Right lung (tissue), 5 donors: ENCODE results near the gene RBM47. TPM values are rescaled to one million over a fixed set of nuclear protein-coding genes. Genes with fewer than 3 reads are reported as not detected.
"Not testable (repeated sequence)": the region's sequence is repeated elsewhere in the genome, so short reads cannot be mapped to it uniquely, and the experiment has no call there.

Experiments used
- DNase-seq, 2 donors: peaks; one replicate each; pipeline ENCODE4 v3.0.0-alpha.2; 2013
- polyA plus RNA-seq, 5 donors: library from polyadenylated mRNA; unstranded; fragments of 120-200 nt; gene quantifications; one replicate each; pipeline versions ENCODE4 v1.2.1 to v1.2.3, GENCODE V29; 2013; ENCODE audit warnings: inconsistent platforms in 1 of 5, low replicate concordance in 1 of 5; ENCODE audit not compliant: insufficient read length in 5 of 5, insufficient read depth in 1 of 5

The RBM47 gene
- polyA plus RNA-seq, 5 donors: 21.4 to 30.8 (median 25.9) TPM

- DNase-seq: not testable (repeated sequence)
Measured at GRCh38 chr4:40446261-40446750, 183.4 kb downstream of the RBM47 start.

- no peak for DNase-seq
Measured at GRCh38 chr4:40445671-40446070, 184.0 kb downstream of the RBM47 start.

GRCh38 chr4:40441430-40441829 lies 188.2 kb downstream of the RBM47 start:
- DNase-seq: no peak

GRCh38 chr4:40439519-40439918 lies 190.1 kb downstream of the RBM47 start:
- no peak for DNase-seq

- DNase-seq: no peak
Measured at GRCh38 chr4:40438384-40439026, 191.2 kb downstream of the RBM47 start.

- DNase-seq: no peak
Measured at GRCh38 chr4:40437741-40438383, 191.8 kb downstream of the RBM47 start.

GRCh38 chr4:40435306-40435705 lies 194.4 kb downstream of the RBM47 start:
- not testable (repeated sequence) for DNase-seq

GRCh38 chr4:40434126-40434687 lies 195.5 kb downstream of the RBM47 start:
- DNase-seq: no peak

- DNase-seq: no peak
Measured at GRCh38 chr4:40432504-40432903, 197.2 kb downstream of the RBM47 start.

- not testable (repeated sequence) for DNase-seq
Measured at GRCh38 chr4:40427871-40428270, 201.8 kb downstream of the RBM47 start.

GRCh38 chr4:40427128-40427527 lies 202.5 kb downstream of the RBM47 start:
- no peak for DNase-seq

- DNase-seq: no peak
Measured at GRCh38 chr4:40425799-40426574, 203.7 kb downstream of the RBM47 start.

- DNase-seq: no peak
Measured at GRCh38 chr4:40423735-40424134, 205.9 kb downstream of the RBM47 start.

GRCh38 chr4:40421839-40422708 lies 207.6 kb downstream of the RBM47 start:
- DNase-seq: no peak

- DNase-seq: no peak
Measured at GRCh38 chr4:40419231-40419912, 210.3 kb downstream of the RBM47 start.

- no peak for DNase-seq
Measured at GRCh38 chr4:40418430-40419230, 211.0 kb downstream of the RBM47 start.

GRCh38 chr4:40417941-40418340 lies 211.7 kb downstream of the RBM47 start:
- DNase-seq: no peak

- no peak for DNase-seq
Measured at GRCh38 chr4:40414673-40415072, 215.0 kb downstream of the RBM47 start.

- no peak for DNase-seq
Measured at GRCh38 chr4:40412866-40413795, 216.5 kb downstream of the RBM47 start.
